Lung (tissue), 12 donors: ENCODE results near the gene ZNF511. TPM values are rescaled to one million over a fixed set of nuclear protein-coding genes. Genes with fewer than 3 reads are reported as not detected.

Experiments used
- ATAC-seq: fragments of 200-7000 bp; cut with Tn5 transposase; one replicate; pipeline ENCODE4 v1.9.1; 2020; ENCODE audit warnings: moderate number of reproducible peaks; ENCODE audit not compliant: insufficient read depth, low FRiP score
- DNase-seq, 3 donors: peaks; one replicate each; pipeline ENCODE4 v3.0.0-alpha.2; 2013 to 2017
- H3K27ac ChIP-seq, 2 donors: one replicate each; pipeline ENCODE4 v1.5.1; 2013; ENCODE audit warnings: mild to moderate bottlenecking in 2 of 2, moderate library complexity in 2 of 2, control low read depth in 1 of 2, inconsistent platforms in 1 of 2, low read depth in 1 of 2, low read length in 1 of 2
- H3K27me3 ChIP-seq, 3 donors: one replicate each; pipeline ENCODE4 v1.5.1; 2013; ENCODE audit warnings: low read length in 2 of 3; ENCODE audit not compliant: control insufficient read depth in 3 of 3, insufficient read depth in 3 of 3
- H3K36me3 ChIP-seq, 4 donors: one replicate each; pipeline ENCODE4 v1.5.1; 2013; ENCODE audit warnings: low read length in 4 of 4, mild to moderate bottlenecking in 1 of 4, moderate library complexity in 1 of 4; ENCODE audit not compliant: control insufficient read depth in 4 of 4, insufficient read depth in 4 of 4
- H3K4me1 ChIP-seq, 5 donors: one replicate each; pipeline ENCODE4 v1.5.1; 2013; ENCODE audit warnings: low read length in 5 of 5, mild to moderate bottlenecking in 2 of 5, moderate library complexity in 1 of 5; ENCODE audit not compliant: control insufficient read depth in 5 of 5, insufficient read depth in 5 of 5
- H3K4me3 ChIP-seq: one replicate; pipeline ENCODE4 v1.5.1; 2013; ENCODE audit warnings: mild to moderate bottlenecking, control low read depth, moderate library complexity
- H3K9ac ChIP-seq, 2 donors: one replicate each; pipeline ENCODE4 v1.5.1; 2013; ENCODE audit warnings: low read length in 2 of 2, control low read depth in 1 of 2; ENCODE audit not compliant: insufficient read depth in 1 of 2
- H3K9me3 ChIP-seq, 4 donors: one replicate each; pipeline ENCODE4 v1.5.1; 2013; ENCODE audit warnings: low read length in 3 of 4, mild to moderate bottlenecking in 1 of 4, moderate library complexity in 1 of 4; ENCODE audit not compliant: control insufficient read depth in 4 of 4, insufficient read depth in 3 of 4
- WGBS, 2 donors: extraction: QIAGEN DNeasy Blood & Tissue Kit; methylation state at CpG; one replicate each; pipeline ENCODE4 v1.1.7; 2013; 5-methylcytosine and 5-hydroxymethylcytosine counted together
- polyA plus RNA-seq, 2 donors: library from polyadenylated mRNA; stranded (reverse); fragments of 200-250 nt; gene quantifications; one replicate each; pipeline ENCODE4 v1.2.1, GENCODE V29; 2013
- total RNA-seq, 2 donors: library from RNA; depleted of rRNA in 1 of 2; stranded (reverse); fragments of >200 nt in 1 of 2; gene quantifications; one replicate each; pipeline ENCODE4 v1.2.1, GENCODE V29; 2014 to 2021
- TF ChIP-seq, protein P1 (sequence below): IDR thresholded peaks from 2 replicates; pipeline ENCODE4 v1.5.1; 2012; ENCODE audit warnings: mild to moderate bottlenecking; ENCODE audit errors: control extremely low read depth, extremely low read depth
- donor health status: control.
- donor health status: control.
- donor health status: Bipolar disorder and iron deficiency.
- donor health status: healthy.
- donor health status: DM: yes; HTN: yes; CAD: no.

Gene ZNF511
- total and polyA plus RNA-seq, 4 donors, result 18.6 to 79.9 (median 43.6) TPM

GRCh38 chr10:133356549-133357284, 48.0 kb downstream of the ZNF511 start:
- H3K4me3 ChIP-seq, result peak overlapping the region; percentile 68
- 49 to 53% methylated on average over 24 to 27 of the region's 27 CpGs for WGBS, 2 donors
- TF ChIP-seq, protein P1, sequence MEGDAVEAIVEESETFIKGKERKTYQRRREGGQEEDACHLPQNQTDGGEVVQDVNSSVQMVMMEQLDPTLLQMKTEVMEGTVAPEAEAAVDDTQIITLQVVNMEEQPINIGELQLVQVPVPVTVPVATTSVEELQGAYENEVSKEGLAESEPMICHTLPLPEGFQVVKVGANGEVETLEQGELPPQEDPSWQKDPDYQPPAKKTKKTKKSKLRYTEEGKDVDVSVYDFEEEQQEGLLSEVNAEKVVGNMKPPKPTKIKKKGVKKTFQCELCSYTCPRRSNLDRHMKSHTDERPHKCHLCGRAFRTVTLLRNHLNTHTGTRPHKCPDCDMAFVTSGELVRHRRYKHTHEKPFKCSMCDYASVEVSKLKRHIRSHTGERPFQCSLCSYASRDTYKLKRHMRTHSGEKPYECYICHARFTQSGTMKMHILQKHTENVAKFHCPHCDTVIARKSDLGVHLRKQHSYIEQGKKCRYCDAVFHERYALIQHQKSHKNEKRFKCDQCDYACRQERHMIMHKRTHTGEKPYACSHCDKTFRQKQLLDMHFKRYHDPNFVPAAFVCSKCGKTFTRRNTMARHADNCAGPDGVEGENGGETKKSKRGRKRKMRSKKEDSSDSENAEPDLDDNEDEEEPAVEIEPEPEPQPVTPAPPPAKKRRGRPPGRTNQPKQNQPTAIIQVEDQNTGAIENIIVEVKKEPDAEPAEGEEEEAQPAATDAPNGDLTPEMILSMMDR, result no peak
- DNase-seq (peak in 1 of 3 donors; percentile 5), ATAC-seq (no peak)
- no peak overlapping the region for H3K9ac ChIP-seq
- no peaks in the 10 kb centered on the region for H3K27me3 ChIP-seq
- H3K27ac ChIP-seq, result no peak overlapping the region
- H3K9me3 ChIP-seq, result peaks cover 0 to 5% (median 0%) of the 10 kb centered on the region in 4 donors
- H3K36me3 ChIP-seq, result peaks cover 0 to 6% (median 0%) of the 10 kb centered on the region in 4 donors
- peaks cover 0 to 10% (median 0%) of the 10 kb centered on the region in 5 donors for H3K4me1 ChIP-seq

DNA sequence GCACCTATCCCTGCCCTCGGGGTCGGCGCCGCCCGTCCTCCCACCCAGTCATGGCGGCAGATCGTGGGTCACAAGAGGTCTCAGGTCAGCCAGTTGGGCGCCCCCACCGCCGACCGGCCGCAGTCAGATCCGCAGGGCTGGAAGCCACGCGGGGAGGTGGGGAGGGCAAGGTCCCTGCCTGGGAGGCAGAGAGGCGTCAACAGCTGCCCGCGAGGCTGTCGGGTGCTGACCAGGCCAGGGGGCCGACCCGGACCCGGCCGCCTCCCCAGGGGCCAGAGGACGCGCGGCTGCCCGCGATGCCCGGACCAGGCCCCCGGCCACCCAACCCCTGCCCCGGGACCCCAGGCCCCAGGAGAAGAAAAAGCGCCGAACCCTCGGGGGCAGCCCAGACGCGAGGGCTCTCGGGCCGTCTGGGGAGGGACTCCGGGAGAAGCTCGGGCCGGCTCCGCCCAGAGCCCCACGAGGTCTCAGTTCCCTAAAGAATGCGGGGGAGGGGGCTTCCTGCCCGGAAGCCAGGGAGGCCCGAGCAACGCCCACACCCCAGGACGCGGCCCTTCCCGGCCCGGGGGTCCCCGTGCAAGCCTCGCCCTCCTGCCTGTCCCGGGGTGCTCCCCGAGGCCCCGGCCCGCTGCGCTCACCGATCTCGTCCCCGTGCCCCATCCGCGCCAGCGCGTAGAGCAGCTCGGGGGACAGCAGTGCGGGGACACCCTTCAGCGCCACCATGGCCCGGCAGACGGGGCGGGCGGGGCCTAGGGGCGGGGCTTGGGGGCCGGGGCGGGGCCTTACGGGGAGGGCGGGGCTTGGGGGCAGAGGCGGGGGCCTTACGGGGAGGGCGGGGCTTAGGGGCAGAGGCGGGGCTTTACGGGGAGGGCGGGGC, 48.8 kb downstream of the ZNF511 start, which contains the start of gene FUOM:
Gene FUOM (minus strand): TSS at position 735 of the 877 bp plus-strand sequence. CDS start 12 bp downstream, at position 723.
- H3K9ac ChIP-seq, result no peak within 1 kb of the TSS
- peak; percentile 86 for ATAC-seq
- peak within 1 kb of the TSS; percentile 68 for H3K4me3 ChIP-seq
- H3K9me3 ChIP-seq, result peaks cover 0 to 5% (median 0%) of the 10 kb centered on the region in 4 donors
- WGBS, 2 donors, result 1 to 3% methylated on average over 38 to 83 of the region's 83 CpGs
- peak; percentile 77 to 82 (median 82) for DNase-seq
- H3K27me3 ChIP-seq, result no peaks in the 10 kb centered on the region
- TF ChIP-seq, protein P1, result no peak
- peaks cover 0 to 14% (median 6%) of the 10 kb centered on the region in 4 donors for H3K36me3 ChIP-seq
- peaks cover 0 to 10% (median 0%) of the 10 kb centered on the region in 5 donors for H3K4me1 ChIP-seq
- H3K27ac ChIP-seq, result peak within 1 kb of the TSS; percentile 36 to 69

DNA sequence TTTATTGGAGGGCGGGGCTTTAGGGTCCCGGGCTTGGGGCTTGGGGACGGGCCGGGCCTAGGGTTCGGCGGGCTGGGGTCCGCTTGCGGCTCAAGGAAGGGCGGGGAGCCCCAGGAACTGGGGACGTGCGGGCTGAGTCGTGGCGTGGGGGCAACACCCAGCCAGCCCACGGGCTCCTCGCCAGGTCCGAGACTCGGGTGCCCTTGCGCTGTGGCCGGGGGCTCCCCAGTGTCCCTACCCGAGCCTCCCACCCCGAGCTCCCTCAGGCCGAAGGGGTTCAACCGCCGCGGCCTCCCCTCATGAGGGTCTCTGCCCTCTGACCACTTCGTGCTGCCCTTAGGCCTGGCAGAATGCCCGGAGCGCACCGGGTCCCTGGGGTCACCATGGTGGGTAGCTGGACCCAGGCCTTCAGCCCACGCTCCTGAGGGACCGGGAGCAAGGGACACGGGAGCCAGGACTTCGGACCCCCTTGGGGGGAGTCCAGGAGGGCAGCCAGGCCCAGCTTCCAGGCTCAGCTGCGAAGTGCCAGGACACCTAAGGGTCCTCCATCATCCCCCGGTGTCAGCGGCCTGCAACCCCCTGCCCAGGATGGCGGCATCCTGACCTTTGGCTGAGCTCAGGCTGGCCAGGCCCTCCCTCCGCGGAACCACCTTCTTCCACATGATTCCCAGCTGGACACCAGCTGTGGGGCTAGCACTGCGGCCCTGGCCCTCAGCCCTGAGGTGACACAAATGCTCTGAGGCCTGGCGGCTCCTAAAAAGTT, 49.6 kb downstream of the ZNF511 start:
- DNase-seq, result peak in 1 of 3 donors; percentile 20
- no peak overlapping the region for H3K4me3 ChIP-seq
- peak; percentile 5 for ATAC-seq
- no peak overlapping the region for H3K27ac ChIP-seq
- TF ChIP-seq, protein P1, result no peak
- H3K36me3 ChIP-seq, result peaks cover 0 to 16% (median 10%) of the 10 kb centered on the region in 4 donors
- H3K9me3 ChIP-seq, result peaks cover 0 to 5% (median 0%) of the 10 kb centered on the region in 4 donors
- 82% methylated on average over 41 of the region's 41 CpGs for WGBS, 2 donors
- no peaks in the 10 kb centered on the region for H3K27me3 ChIP-seq
- H3K4me1 ChIP-seq, result peaks cover 0 to 10% (median 0%) of the 10 kb centered on the region in 5 donors
- no peak overlapping the region for H3K9ac ChIP-seq
